Loucy (cell line): Measurements from ENCODE around the gene RAPGEF5.

ENCODE experiments used
- H2AFZ ChIP-seq: fragments of 200-600 bp; sonication (generic); 2 replicates; pipeline ENCODE4 v1.6.0; 2016; ENCODE audit warnings: antibody characterized with exemption, mild to moderate bottlenecking, low read length, moderate library complexity
- H3F3A ChIP-seq: fragments of 200-600 bp; 2 replicates; pipeline ENCODE4 v1.6.0; 2016; ENCODE audit warnings: antibody characterized with exemption, low read depth, mild to moderate bottlenecking
- H3K27me3 ChIP-seq: fragments of 200-600 bp; sonication (generic); 2 replicates; pipeline ENCODE4 v1.6.1; 2014; ENCODE audit warnings: low read length, mild to moderate bottlenecking; ENCODE audit not compliant: insufficient read depth, poor library complexity, severe bottlenecking
- H3K36me3 ChIP-seq: fragments of 200-600 bp; sonication (generic); 2 replicates; pipeline ENCODE4 v1.6.1; 2016; ENCODE audit warnings: low read length; ENCODE audit not compliant: insufficient read depth
- H3K4me1 ChIP-seq: fragments of 200-600 bp; sonication (generic); 2 replicates; pipeline ENCODE4 v1.5.1; 2014; ENCODE audit warnings: low read length, mild to moderate bottlenecking; ENCODE audit not compliant: insufficient read depth, poor library complexity, severe bottlenecking
- H3K4me2 ChIP-seq: fragments of 200-600 bp; sonication (generic); 2 replicates; pipeline ENCODE4 v1.6.0; 2014; ENCODE audit warnings: antibody characterized with exemption, low read length, low read depth, mild to moderate bottlenecking; ENCODE audit not compliant: poor library complexity, severe bottlenecking
- H3K4me3 ChIP-seq: fragments of 200-600 bp; sonication (generic); 2 replicates; pipeline ENCODE4 v1.5.1; 2014; ENCODE audit warnings: low read length, mild to moderate bottlenecking, mixed read lengths; ENCODE audit not compliant: poor library complexity, severe bottlenecking
- H3K79me2 ChIP-seq: fragments of 200-600 bp; sonication (generic); 2 replicates; pipeline ENCODE4 v1.6.1; 2014; ENCODE audit warnings: low read length; ENCODE audit not compliant: insufficient read depth
- H3K9ac ChIP-seq: fragments of 200-600 bp; sonication (generic); 2 replicates; pipeline ENCODE4 v1.6.0; 2014; ENCODE audit warnings: mild to moderate bottlenecking, low read depth, low read length, moderate library complexity; ENCODE audit not compliant: poor library complexity, severe bottlenecking
- H3K9me2 ChIP-seq: fragments of 200-600 bp; sonication (generic); replicated peaks from 2 replicates; pipeline ENCODE4 v1.6.1; 2016; ENCODE audit warnings: low read depth, low read length, mixed read lengths
- H3K9me3 ChIP-seq: fragments of 200-600 bp; sonication (generic); 2 replicates; pipeline ENCODE4 v1.6.1; 2014; ENCODE audit warnings: mild to moderate bottlenecking, antibody characterized with exemption, low read length, low read depth; ENCODE audit not compliant: insufficient read depth
- H4K20me1 ChIP-seq: fragments of 200-600 bp; sonication (generic); 2 replicates; pipeline ENCODE4 v1.6.0; 2014; ENCODE audit warnings: antibody characterized with exemption, low read length, mild to moderate bottlenecking; ENCODE audit not compliant: insufficient read depth, poor library complexity, severe bottlenecking
- CTCF ChIP-seq: fragments of 200-600 bp; sonication (generic); conservative IDR thresholded peaks from 2 replicates; pipeline ENCODE4 v1.5.1; 2014; ENCODE audit warnings: mild to moderate bottlenecking, antibody characterized with exemption, low read length
- EZH2phosphoT487 ChIP-seq: fragments of 200-600 bp; IDR thresholded peaks from 2 replicates; pipeline ENCODE4 v1.6.1; 2018; ENCODE audit warnings: antibody characterized with exemption, mild to moderate bottlenecking, moderate library complexity, borderline replicate concordance

The RAPGEF5 gene

DNA sequence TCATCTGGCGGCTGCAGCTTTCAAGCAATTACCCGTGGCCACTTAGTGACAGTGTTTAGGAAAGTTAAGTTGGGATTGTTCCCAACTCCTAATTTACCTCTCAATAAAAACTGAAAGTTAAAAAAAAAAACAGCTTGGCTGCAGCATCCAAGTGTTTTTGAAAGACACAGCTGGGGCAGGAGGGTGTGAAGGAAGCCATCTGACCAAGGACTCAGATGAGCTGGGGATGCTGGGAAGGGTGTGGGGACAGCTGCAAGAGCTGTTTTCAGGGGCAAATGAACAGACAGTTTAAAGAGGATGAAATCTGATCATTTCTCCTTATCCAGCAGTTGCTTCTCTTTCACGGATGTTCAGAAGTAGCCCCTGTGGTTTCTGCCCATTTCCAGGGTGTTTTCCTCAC is 282.1 kb downstream of the RAPGEF5 start:
- no peak overlapping the region for H3K4me2 ChIP-seq
- TF ChIP-seq EZH2phosphoT487 (no peak), CTCF (no peak)
- no peaks in the 10 kb centered on the region for H3K79me2 ChIP-seq
- no peaks in the 10 kb centered on the region for H3K27me3 ChIP-seq
- no peaks in the 10 kb centered on the region for H4K20me1 ChIP-seq
- H3K9me3 ChIP-seq: no peaks in the 10 kb centered on the region
- H3K4me1 ChIP-seq: no peaks in the 10 kb centered on the region
- no peak overlapping the region for H3K4me3 ChIP-seq
- H2AFZ ChIP-seq: no peak overlapping the region
- H3K9ac ChIP-seq: no peak overlapping the region
- no peaks in the 10 kb centered on the region for H3F3A ChIP-seq
- no peaks in the 10 kb centered on the region for H3K36me3 ChIP-seq
- no peaks in the 10 kb centered on the region for H3K9me2 ChIP-seq
